WERI-Rb-1 (cell line): ENCODE data around the gene ZNF474.

ENCODE experiments used
- DNase-seq: peaks from one replicate; pipeline ENCODE4 v3.0.0-alpha.2; 2020
- H3K27ac ChIP-seq: fragments of 250-450 bp; sonication (Bioruptor Pico); 2 replicates; pipeline ENCODE4 v1.5.1; 2020; ENCODE audit warnings: mild to moderate bottlenecking, moderate library complexity
- H3K27me3 ChIP-seq: fragments of 250-450 bp; sonication (Bioruptor Pico); 2 replicates; pipeline ENCODE4 v1.5.1; 2021; ENCODE audit warnings: mild to moderate bottlenecking, low read depth, moderate library complexity; ENCODE audit not compliant: insufficient read depth, severe bottlenecking
- H3K36me3 ChIP-seq: fragments of 250-450 bp; sonication (Bioruptor Pico); 2 replicates; pipeline ENCODE4 v1.5.1; 2020; ENCODE audit warnings: mild to moderate bottlenecking, moderate library complexity
- H3K4me3 ChIP-seq: 2 replicates; pipeline ENCODE4 v1.5.1; 2011; ENCODE audit warnings: low read depth, mild to moderate bottlenecking, control low read depth, low read length
- H3K9me3 ChIP-seq: fragments of 250-450 bp; sonication (Bioruptor Pico); 2 replicates; pipeline ENCODE4 v1.5.1; 2021; ENCODE audit warnings: mild to moderate bottlenecking, moderate library complexity; ENCODE audit not compliant: severe bottlenecking
- CTCF ChIP-seq: IDR thresholded peaks from 2 replicates; pipeline ENCODE4 v1.5.1; 2011; ENCODE audit warnings: low read depth, mild to moderate bottlenecking, control low read depth, inconsistent platforms, low read length

ZNF474 gene

GRCh38 chr5:122173474-122174415 is 44.4 kb downstream of the ZNF474 start:
- no peak for TF ChIP-seq CTCF
- Histone ChIP-seq H3K36me3 (no peaks in the 10 kb centered on the region), H3K27ac (no peak overlapping the region), H3K27me3 (no peaks in the 10 kb centered on the region), H3K9me3 (no peaks in the 10 kb centered on the region), H3K4me3 (no peak overlapping the region)
- no peak for DNase-seq

- no peak for TF ChIP-seq CTCF
- Histone ChIP-seq H3K27ac (no peak overlapping the region), H3K27me3 (no peaks in the 10 kb centered on the region), H3K36me3 (no peaks in the 10 kb centered on the region), H3K9me3 (no peaks in the 10 kb centered on the region), H3K4me3 (no peak overlapping the region)
- no peak for DNase-seq
These were observed 45.7 kb downstream of the ZNF474 start for GRCh38 chr5:122175091-122175490.

GRCh38 chr5:122175852-122176251 is 46.5 kb downstream of the ZNF474 start:
- DNase-seq = no peak
- no peaks in the 10 kb centered on the region for H3K9me3 ChIP-seq
- H3K27ac ChIP-seq = no peak overlapping the region
- H3K36me3 ChIP-seq = no peaks in the 10 kb centered on the region
- no peak overlapping the region for H3K4me3 ChIP-seq
- H3K27me3 ChIP-seq = no peaks in the 10 kb centered on the region
- no peak for TF ChIP-seq CTCF

GRCh38 chr5:122177161-122177560 is 47.8 kb downstream of the ZNF474 start:
- no peaks in the 10 kb centered on the region for H3K27me3 ChIP-seq
- no peak for TF ChIP-seq CTCF
- no peak overlapping the region for H3K4me3 ChIP-seq
- no peaks in the 10 kb centered on the region for H3K9me3 ChIP-seq
- DNase-seq = no peak
- H3K36me3 ChIP-seq = no peaks in the 10 kb centered on the region
- no peak overlapping the region for H3K27ac ChIP-seq

- H3K4me3 ChIP-seq = no peak overlapping the region
- no peaks in the 10 kb centered on the region for H3K36me3 ChIP-seq
- H3K27me3 ChIP-seq = no peaks in the 10 kb centered on the region
- no peak overlapping the region for H3K27ac ChIP-seq
- no peak for DNase-seq
- no peaks in the 10 kb centered on the region for H3K9me3 ChIP-seq
- TF ChIP-seq CTCF = no peak
These were observed 50.4 kb downstream of the ZNF474 start for GRCh38 chr5:122179701-122180100.
